ENCODE data around the gene KLK10. TPM values are rescaled to one million over a fixed set of nuclear protein-coding genes. Genes with fewer than 3 reads are reported as not detected.

The KLK10 gene
- total RNA-seq, 4 donors from 2014 or later = 1.0 TPM; not detected in 3

- no peak for TF ChIP-seq CTCF (IDR thresholded peaks at IDR 0.05; ENCODE audit: low read depth)
Measured at GRCh38 chr19:50982186-50982585, 37.3 kb downstream of the KLK10 start.

- no peak for TF ChIP-seq CTCF (IDR thresholded peaks at IDR 0.05; ENCODE audit: low read depth)
Measured at GRCh38 chr19:50981587-50982146, 37.8 kb downstream of the KLK10 start.

GRCh38 chr19:50980208-50980607, 39.3 kb downstream of the KLK10 start:
- TF ChIP-seq CTCF (IDR thresholded peaks at IDR 0.05; ENCODE audit: low read depth) = no peak

- TF ChIP-seq CTCF (IDR thresholded peaks at IDR 0.05; ENCODE audit: low read depth) = no peak
Measured at GRCh38 chr19:50979758-50980157, 39.8 kb downstream of the KLK10 start.

- no peak for TF ChIP-seq CTCF (IDR thresholded peaks at IDR 0.05; ENCODE audit: low read depth)
Measured at GRCh38 chr19:50978772-50979390, 40.6 kb downstream of the KLK10 start.

GRCh38 chr19:50977626-50978025, 41.9 kb downstream of the KLK10 start:
- TF ChIP-seq CTCF (IDR thresholded peaks at IDR 0.05; ENCODE audit: low read depth) = no peak

- no peak for TF ChIP-seq CTCF (IDR thresholded peaks at IDR 0.05; ENCODE audit: low read depth)
Measured at GRCh38 chr19:50975766-50976165, 43.7 kb downstream of the KLK10 start.

Data from subcutaneous adipose tissue (tissue), 4 donors.